Astrocyte of the cerebellum (primary cell): ENCODE results near the gene OTUB1.

Experiments used
- DNase-seq: peaks from one replicate; pipeline ENCODE4 v3.0.0-alpha.2; 2011; ENCODE audit warnings: low read depth
- H3K4me3 ChIP-seq: 2 replicates; pipeline ENCODE4 v1.5.1; 2011; ENCODE audit warnings: mild to moderate bottlenecking, low read depth, low read length, moderate library complexity
- CTCF ChIP-seq: IDR thresholded peaks from 2 replicates; pipeline ENCODE4 v1.5.1; 2012; ENCODE audit warnings: low read length, low read depth, moderate library complexity, mild to moderate bottlenecking; ENCODE audit errors: missing control alignments
- in situ Hi-C: cut with HindIII; loops from 2 replicates; pipeline ENCODE4 v1.10.0; 2017; ENCODE audit warnings: low sequenced_read_pairs

Gene OTUB1

GRCh38 chr11:63986156-63986931, at the start of gene OTUB1:
TSS of gene OTUB1 (plus strand) at chr11:63986438. CDS start at chr11:63986457, 19 bp downstream.
- in situ Hi-C loops, result no loop called here
- no peak for TF ChIP-seq CTCF
- peak; percentile 71 for DNase-seq
- H3K4me3 ChIP-seq, result peak within 1 kb of the TSS; percentile 82

DNA sequence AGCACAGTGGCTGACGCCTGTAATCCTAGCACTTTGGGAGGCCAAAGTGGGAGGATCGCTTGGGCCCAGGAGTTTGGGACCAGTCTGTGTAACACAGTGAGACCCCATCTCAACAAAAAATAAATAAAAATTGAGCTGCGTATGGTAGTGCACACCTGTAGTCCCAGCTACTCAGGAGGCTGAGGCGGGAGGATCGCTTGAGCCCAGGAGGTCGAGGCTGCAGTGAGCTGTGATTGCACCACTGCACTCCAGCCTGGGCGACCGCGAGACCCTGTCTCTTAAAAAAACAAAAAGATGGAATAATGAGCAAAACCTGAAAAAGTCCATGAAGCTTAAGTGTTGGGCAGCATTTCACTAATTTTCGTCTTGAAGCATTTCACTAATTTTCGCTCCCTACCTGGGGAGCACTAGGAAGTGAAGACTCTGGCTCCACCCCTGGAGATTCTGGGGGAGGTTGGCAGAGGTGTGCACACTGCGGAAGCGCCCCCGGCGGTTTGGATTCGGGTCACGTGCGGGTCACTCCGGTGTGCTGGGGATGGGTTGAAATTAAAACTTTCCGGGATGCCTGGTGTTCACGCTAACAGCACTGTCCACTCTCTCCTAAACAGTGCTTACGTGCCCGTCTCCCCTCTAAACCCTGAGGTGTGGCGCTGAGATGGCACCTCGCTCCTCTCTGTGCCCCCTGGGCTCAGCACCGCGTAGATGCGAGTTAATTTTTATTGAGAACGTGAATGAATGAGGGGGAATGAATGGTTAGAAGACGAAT, 48.3 kb upstream of the OTUB1 start:
- H3K4me3 ChIP-seq, result peak overlapping the region; percentile 83
- no peak for TF ChIP-seq CTCF
- DNase-seq, result no peak
- in situ Hi-C loops, result loop anchor here (5.0 kb wide), 1 partner anchor 36 kb away; no protein-coding TSS in a partner anchor

- no peak for TF ChIP-seq CTCF
- peak; percentile 93 for DNase-seq
- in situ Hi-C loops, result loop anchor here (5.0 kb wide), 1 partner anchor 36 kb away; no protein-coding TSS in a partner anchor
- H3K4me3 ChIP-seq, result peak within 1 kb of the TSS; percentile 83
These were observed 47.5 kb upstream of the OTUB1 start, which contains the start of gene NAA40 for GRCh38 chr11:63938479-63939396. TSS of gene NAA40 (plus strand) at chr11:63939002. CDS start at chr11:63939097, 95 bp downstream.

DNA sequence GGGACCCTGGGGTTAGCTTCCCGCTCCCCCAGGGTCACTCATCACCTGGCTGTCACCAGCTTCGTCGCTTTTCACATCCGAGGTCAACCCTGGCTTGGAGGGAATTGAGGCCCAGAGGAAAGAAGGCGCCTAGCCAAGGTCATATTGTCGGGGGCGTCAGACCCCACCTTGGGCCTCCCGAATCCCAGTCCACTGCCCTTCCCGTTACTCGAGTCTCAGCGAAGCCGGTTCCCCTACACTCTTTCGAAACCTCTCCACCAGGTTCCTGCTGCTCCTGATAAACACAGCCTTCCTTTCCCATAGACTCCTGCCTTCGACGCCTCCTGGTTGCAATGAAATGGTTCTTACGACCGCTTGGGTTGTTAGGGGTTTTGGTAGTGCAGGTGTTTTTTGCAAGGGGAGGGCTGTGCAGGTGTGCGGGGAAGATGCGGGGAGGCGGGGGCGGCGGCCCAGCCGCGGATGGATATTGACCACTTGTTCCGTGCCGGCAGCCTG, 46.8 kb upstream of the OTUB1 start:
- TF ChIP-seq CTCF, result no peak
- H3K4me3 ChIP-seq, result peak overlapping the region; percentile 83
- in situ Hi-C loops, result loop anchor here (5.0 kb wide), 1 partner anchor 37 kb away; no protein-coding TSS in a partner anchor
- DNase-seq, result no peak

DNA sequence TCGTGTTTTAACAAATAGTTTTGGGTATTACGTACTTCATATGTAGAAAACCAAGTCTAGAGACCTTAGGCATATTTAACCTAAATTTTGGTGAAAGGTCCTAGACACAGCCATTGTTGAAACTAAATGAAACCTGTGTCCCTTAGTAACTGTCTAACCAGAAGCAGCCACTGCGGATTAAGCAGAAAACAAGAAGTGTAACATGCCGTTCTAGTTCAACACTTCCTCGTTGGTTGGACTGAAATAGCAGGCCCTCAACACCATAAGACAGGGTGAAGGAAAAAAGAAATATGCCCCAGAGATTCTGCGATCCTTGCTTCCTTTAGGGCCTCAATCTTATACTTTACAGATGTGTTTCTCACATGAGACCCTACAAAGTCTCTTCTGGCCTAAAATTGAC, 45.5 kb upstream of the OTUB1 start:
- in situ Hi-C loops, result no loop called here
- no peak overlapping the region for H3K4me3 ChIP-seq
- no peak for DNase-seq

More for the DNA sequence above, 45.5 kb upstream of the OTUB1 start:
- TF ChIP-seq CTCF, result no peak
